ENCODE measurements around the gene BTBD17.
"Not testable (repeated sequence)": the region's sequence is repeated elsewhere in the genome, so short reads cannot be mapped to it uniquely, and the experiment has no call there.

BTBD17 gene

GRCh38 chr17:74361230-74362068 is at the start of gene BTBD17:
Gene BTBD17, minus strand, starts transcription at chr17:74361868. Its CDS starts 49 bp downstream, at chr17:74361819.
- DNase-seq = peak; percentile 78

GRCh38 chr17:74410001-74410443 is 48.4 kb upstream of the BTBD17 start:
- no peak for DNase-seq

GRCh38 chr17:74408815-74409214 is 47.1 kb upstream of the BTBD17 start:
- no peak for DNase-seq

GRCh38 chr17:74408262-74408661 is 46.6 kb upstream of the BTBD17 start:
- no peak for DNase-seq

- DNase-seq = no peak
Observed at GRCh38 chr17:74407384-74407783, 45.7 kb upstream of the BTBD17 start.

GRCh38 chr17:74405311-74405710 is 43.6 kb upstream of the BTBD17 start:
- DNase-seq = not testable (repeated sequence)

GRCh38 chr17:74404789-74405188 is 43.1 kb upstream of the BTBD17 start:
- DNase-seq = no peak

GRCh38 chr17:74404218-74404617 is 42.5 kb upstream of the BTBD17 start:
- no peak for DNase-seq

- DNase-seq = no peak
Observed at GRCh38 chr17:74403512-74404137, 42.0 kb upstream of the BTBD17 start.

- no peak for DNase-seq
Observed at GRCh38 chr17:74402048-74402447, 40.4 kb upstream of the BTBD17 start.

- DNase-seq = no peak
Observed at GRCh38 chr17:74396567-74396966, 34.9 kb upstream of the BTBD17 start.

- DNase-seq = no peak
Observed at GRCh38 chr17:74394977-74395376, 33.3 kb upstream of the BTBD17 start.

- DNase-seq = no peak
Observed at GRCh38 chr17:74394275-74394950, 32.7 kb upstream of the BTBD17 start.

GRCh38 chr17:74393346-74393942 is 31.8 kb upstream of the BTBD17 start:
- no peak for DNase-seq

- DNase-seq = no peak
Observed at GRCh38 chr17:74392848-74393247, 31.2 kb upstream of the BTBD17 start.

- no peak for DNase-seq
Observed at GRCh38 chr17:74391771-74392170, 30.1 kb upstream of the BTBD17 start.

GRCh38 chr17:74390680-74391653 is 29.3 kb upstream of the BTBD17 start:
- DNase-seq = no peak

GRCh38 chr17:74389937-74390679 is 28.4 kb upstream of the BTBD17 start:
- DNase-seq = no peak

GRCh38 chr17:74389084-74389753 is 27.6 kb upstream of the BTBD17 start:
- no peak for DNase-seq

GRCh38 chr17:74387365-74388218 is 25.9 kb upstream of the BTBD17 start:
- DNase-seq = no peak

Measured in activated CD8-positive, alpha-beta memory T cell treated with anti-CD3 and anti-CD28 coated beads, Interleukin-2, amount 50 U/mL, for 48 hours (primary cell).